PC-3 (cell line): Measurements from ENCODE around the gene SCN9A. TPM values are rescaled to one million over a fixed set of nuclear protein-coding genes. Genes with fewer than 3 reads are reported as not detected.
A peak's percentile ranks its signal among the peaks of the same experiment; 100 is the strongest.

Source experiments
- ATAC-seq: fragments of 200-7000 bp; cut with Tn5 transposase; 2 replicates; pipeline ENCODE4 v1.9.1; 2020; ENCODE audit warnings: mild to moderate bottlenecking, moderate library complexity
- BruUV-seq: library from RNA; stranded (reverse); fragments of 400-500 nt; replicated peaks from 2 replicates; lab custom pipeline; 2021; lab: Mats Ljungman, UMichigan
- CTCF ChIA-PET: fragments of 300-600 bp; sonication (Branson Sonifier 250); formaldehyde crosslinking; loops from one replicate; lab custom pipeline; 2022; ENCODE audit warnings: antibody characterized with exemption; lab: Charles Lee
- POLR2A ChIA-PET: fragments of 300-600 bp; sonication (Branson Sonifier 250); formaldehyde crosslinking; loops from one replicate; lab custom pipeline; 2022; ENCODE audit warnings: antibody characterized with exemption; ENCODE audit not compliant: unreplicated experiment; lab: Charles Lee
- DNase-seq: peaks from one replicate; pipeline ENCODE4 v3.0.0-alpha.2; 2015
- H2AFZ ChIP-seq: fragments of 300-600 bp; sonication (generic); 2 replicates; pipeline ENCODE4 v1.6.0; 2016; ENCODE audit warnings: antibody characterized with exemption, low read length
- H3F3A ChIP-seq: fragments of 300-600 bp; sonication (generic); one replicate; pipeline ENCODE4 v1.6.0; 2017; ENCODE audit warnings: antibody characterized with exemption, low read length, control low read depth, mild to moderate bottlenecking; ENCODE audit not compliant: unreplicated experiment
- H3K27ac ChIP-seq: fragments of 300-600 bp; sonication (generic); 2 replicates; pipeline ENCODE4 v1.5.1; 2016; ENCODE audit warnings: mild to moderate bottlenecking, low read length
- H3K27me3 ChIP-seq: fragments of 300-600 bp; sonication (generic); 2 replicates; pipeline ENCODE4 v1.6.1; 2016; ENCODE audit warnings: low read length, mixed read lengths
- H3K36me3 ChIP-seq: fragments of 300-600 bp; sonication (generic); 2 replicates; pipeline ENCODE4 v1.6.1; 2016; ENCODE audit warnings: low read depth, mixed run types, low read length, mixed read lengths
- H3K4me1 ChIP-seq: fragments of 300-600 bp; sonication (generic); 2 replicates; pipeline ENCODE4 v1.5.1; 2016; ENCODE audit warnings: low read length; ENCODE audit not compliant: insufficient read depth
- H3K4me2 ChIP-seq: fragments of 300-600 bp; sonication (generic); 2 replicates; pipeline ENCODE4 v1.6.0; 2016; ENCODE audit warnings: low read length
- H3K4me3 ChIP-seq: fragments of 300-600 bp; sonication (generic); 2 replicates; pipeline ENCODE4 v1.5.1; 2016; ENCODE audit warnings: mild to moderate bottlenecking, low read length, mixed read lengths
- H3K79me2 ChIP-seq: fragments of 300-600 bp; sonication (generic); 2 replicates; pipeline ENCODE4 v1.6.1; 2017; ENCODE audit warnings: low read length, mixed read lengths
- H3K9ac ChIP-seq: fragments of 300-600 bp; sonication (generic); 2 replicates; pipeline ENCODE4 v1.6.0; 2016; ENCODE audit warnings: mild to moderate bottlenecking, low read length
- H3K9me2 ChIP-seq: fragments of 300-600 bp; sonication (generic); replicated peaks from 2 replicates; pipeline ENCODE4 v1.6.1; 2016; ENCODE audit warnings: mixed run types, low read length, mixed read lengths
- H3K9me3 ChIP-seq: fragments of 300-600 bp; sonication (generic); 2 replicates; pipeline ENCODE4 v1.6.1; 2016; ENCODE audit warnings: low read length, mixed read lengths
- H4K20me1 ChIP-seq: fragments of 300-600 bp; sonication (generic); 2 replicates; pipeline ENCODE4 v1.6.1; 2016; ENCODE audit warnings: low read length, mixed read lengths
- CTCF ChIP-seq: fragments of 300-600 bp; sonication (generic); conservative IDR thresholded peaks from 2 replicates; pipeline ENCODE4 v1.5.1; 2017; ENCODE audit warnings: antibody characterized with exemption, low read depth, mild to moderate bottlenecking, low read length
- EZH2 ChIP-seq: fragments of 300-600 bp; sonication (generic); IDR thresholded peaks from one replicate; pipeline ENCODE4 v1.6.1; 2017; ENCODE audit warnings: antibody characterized with exemption, mild to moderate bottlenecking, low read length; ENCODE audit not compliant: unreplicated experiment
- EZH2phosphoT487 ChIP-seq: fragments of 300-600 bp; sonication (generic); IDR thresholded peaks from 2 replicates; pipeline ENCODE4 v1.6.1; 2018; ENCODE audit warnings: mild to moderate bottlenecking, antibody characterized with exemption, low read length, borderline replicate concordance
- intact Hi-C: fragments of 100-400 bp; cut with micrococcal nuclease; formaldehyde crosslinking; loops from 2 replicates; pipeline ENCODE4 v1.9.0; 2023
- total RNA-seq: library from RNA; depleted of rRNA; stranded (reverse); fragments of >200 nt; gene quantifications from 2 replicates; pipeline ENCODE4 v1.2.3, GENCODE V29; 2014

Gene SCN9A
- total RNA-seq, 1 experiment from 2014 or later = 7.0 TPM

GRCh38 chr2:166417669-166418068, 41.9 kb upstream of the SCN9A start:
- BruUV-seq = no TSS peak
- TF ChIP-seq CTCF (peak; percentile 44), EZH2 (no peak), EZH2phosphoT487 (no peak)
- Histone ChIP-seq H3K79me2 (no peaks in the 10 kb centered on the region), H3K9me2 (no peaks in the 10 kb centered on the region), H3K9ac (no peak overlapping the region), H4K20me1 (no peaks in the 10 kb centered on the region), H3K36me3 (no peaks in the 10 kb centered on the region), H3K4me2 (no peak overlapping the region), H3K4me1 (no peaks in the 10 kb centered on the region), H3F3A (no peaks in the 10 kb centered on the region), H3K9me3 (no peaks in the 10 kb centered on the region), H3K27me3 (no peaks in the 10 kb centered on the region), H3K27ac (no peak overlapping the region), H3K4me3 (no peak overlapping the region), H2AFZ (no peak overlapping the region)
- DNase-seq (peak; percentile 72), ATAC-seq (0 out of 2 replicates have a peak, but pooled peaks have one; percentile 43)
- intact Hi-C loops = loop anchor here (2.0 kb wide), 1 partner anchor 33 kb away; no protein-coding TSS in a partner anchor
- POLR2A ChIA-PET = no interaction called here
- CTCF ChIA-PET = interaction anchor here (0.6 to 0.8 kb wide), 4 partner anchors 42 to 240 kb away, joined by 3 to 6 read pairs (median 5); partner anchors contain the start of gene SCN9A

GRCh38 chr2:166413255-166413654, 37.5 kb upstream of the SCN9A start:
- POLR2A ChIA-PET = no interaction called here
- Histone ChIP-seq H3K9me3 (no peaks in the 10 kb centered on the region), H3K4me2 (no peak overlapping the region), H2AFZ (no peak overlapping the region), H3K27ac (no peak overlapping the region), H3K36me3 (no peaks in the 10 kb centered on the region), H3K9ac (no peak overlapping the region), H3F3A (no peaks in the 10 kb centered on the region), H3K4me3 (no peak overlapping the region), H3K9me2 (no peaks in the 10 kb centered on the region), H3K4me1 (peaks cover 18% of the 10 kb centered on the region), H4K20me1 (no peaks in the 10 kb centered on the region), H3K27me3 (no peaks in the 10 kb centered on the region), H3K79me2 (no peaks in the 10 kb centered on the region)
- CTCF ChIA-PET = no interaction called here
- ATAC-seq (no peak), DNase-seq (no peak)
- BruUV-seq = no TSS peak
- no peak for TF ChIP-seq EZH2phosphoT487
- no peak for TF ChIP-seq CTCF
- no peak for TF ChIP-seq EZH2
- intact Hi-C loops = no loop called here

GRCh38 chr2:166411473-166412230, 35.9 kb upstream of the SCN9A start:
- intact Hi-C loops = no loop called here
- peaks cover 18% of the 10 kb centered on the region for H3K4me1 ChIP-seq
- ATAC-seq = peak; percentile 27
- H3K4me2 ChIP-seq = peak overlapping the region; percentile 45
- H4K20me1 ChIP-seq = no peaks in the 10 kb centered on the region
- no peaks in the 10 kb centered on the region for H3K36me3 ChIP-seq
- TSS peak; percentile 97 for BruUV-seq
- POLR2A ChIA-PET = no interaction called here
- CTCF ChIA-PET = no interaction called here
- H3K9me2 ChIP-seq = no peaks in the 10 kb centered on the region
- H3K4me3 ChIP-seq = no peak overlapping the region
- no peaks in the 10 kb centered on the region for H3K79me2 ChIP-seq
- no peaks in the 10 kb centered on the region for H3F3A ChIP-seq
- no peak for DNase-seq
- no peaks in the 10 kb centered on the region for H3K9me3 ChIP-seq
- H3K9ac ChIP-seq = no peak overlapping the region
- peak overlapping the region; percentile 31 for H3K27ac ChIP-seq
- H3K27me3 ChIP-seq = no peaks in the 10 kb centered on the region
- H2AFZ ChIP-seq = no peak overlapping the region
- no peak for TF ChIP-seq EZH2
- no peak for TF ChIP-seq EZH2phosphoT487
- no peak for TF ChIP-seq CTCF
